HG02970 (cell line): Measurements from ENCODE around the gene SNRPA1.

ENCODE experiments used
- ATAC-seq: cut with Tn5 transposase; IDR thresholded peaks from one replicate; pipeline ENCODE4 v1.9.1; 2021; ENCODE audit warnings: mild to moderate bottlenecking, moderate library complexity, moderate number of reproducible peaks; ENCODE audit not compliant: unreplicated experiment, low FRiP score

The SNRPA1 gene

DNA sequence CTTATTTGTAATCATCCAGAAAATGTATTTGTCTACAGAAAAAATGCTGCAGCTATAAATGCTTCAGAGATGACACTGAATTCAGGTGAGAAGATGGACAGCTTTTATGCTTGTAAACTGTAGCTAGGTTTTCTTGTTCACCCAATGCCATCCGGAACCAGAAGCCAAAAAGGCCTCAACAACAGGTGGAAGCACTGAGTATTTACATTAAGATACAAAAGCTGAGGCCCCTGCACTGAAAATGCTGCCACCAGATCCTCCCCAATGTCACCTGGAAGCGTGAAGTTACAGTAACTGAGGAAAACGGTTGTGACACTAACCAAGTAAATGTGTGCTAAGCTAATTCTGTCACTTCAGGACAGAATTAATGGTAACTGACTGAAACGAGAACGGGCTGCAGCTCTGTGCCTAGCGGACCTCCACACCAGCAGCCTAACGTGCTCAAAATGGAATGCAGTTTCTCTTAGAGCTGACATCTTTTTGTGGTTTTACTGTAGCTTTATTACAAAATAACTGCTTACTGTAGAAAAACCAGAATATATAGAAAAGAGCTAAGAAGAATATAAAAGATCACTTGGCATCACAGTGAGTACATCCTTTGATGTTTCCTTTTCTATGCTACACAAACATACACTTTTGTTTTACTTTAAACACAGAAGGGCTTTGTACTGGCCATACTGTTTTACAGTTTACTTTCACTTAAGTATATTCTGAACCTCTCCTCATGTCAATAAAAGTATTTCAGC lies 50.8 kb downstream of the SNRPA1 start:
- ATAC-seq: no peak

- ATAC-seq: no peak
Observed at GRCh38 chr15:101243420-101243819, 51.6 kb downstream of the SNRPA1 start.

GRCh38 chr15:101242999-101243336 lies 52.1 kb downstream of the SNRPA1 start:
- no peak for ATAC-seq

DNA sequence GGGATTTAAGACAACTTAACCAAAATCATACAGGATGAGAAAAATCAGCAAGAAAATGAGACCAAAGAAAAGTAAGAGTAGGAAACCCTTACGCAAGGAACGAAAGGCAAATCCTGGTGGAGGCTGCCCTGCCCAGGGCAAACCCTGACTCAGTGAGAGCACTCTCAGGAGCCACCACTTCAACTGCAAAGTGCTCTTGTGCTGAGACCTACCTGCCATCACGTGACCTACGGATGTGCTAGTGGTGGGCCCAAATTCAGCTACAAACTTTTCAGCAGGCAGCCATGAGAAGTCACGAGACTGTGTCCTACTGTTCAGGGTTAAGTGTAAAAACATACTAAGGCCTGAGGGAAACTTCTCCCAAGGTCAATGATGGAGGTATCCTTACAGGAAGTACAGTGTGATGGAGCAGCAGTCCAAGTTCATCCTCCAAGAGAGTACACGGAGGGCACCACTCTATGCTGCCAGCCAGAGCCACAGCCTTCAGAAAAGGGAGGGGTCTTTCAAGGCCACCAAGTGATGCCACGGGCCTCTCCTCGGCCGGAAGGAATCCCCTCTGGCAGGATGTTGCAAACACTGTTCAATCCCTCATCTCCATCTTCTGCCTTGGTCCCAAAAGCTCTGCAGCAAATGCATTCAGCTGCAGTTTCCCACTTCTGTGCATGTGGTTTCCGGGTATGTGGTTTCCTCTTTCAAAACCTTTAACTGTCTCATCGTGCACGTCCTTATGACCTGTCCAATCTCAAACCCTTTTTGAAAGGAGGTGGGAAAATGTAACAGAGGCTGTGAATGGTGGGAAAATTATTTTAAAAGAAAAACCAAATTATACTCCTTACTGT lies 52.7 kb downstream of the SNRPA1 start:
- no peak for ATAC-seq

DNA sequence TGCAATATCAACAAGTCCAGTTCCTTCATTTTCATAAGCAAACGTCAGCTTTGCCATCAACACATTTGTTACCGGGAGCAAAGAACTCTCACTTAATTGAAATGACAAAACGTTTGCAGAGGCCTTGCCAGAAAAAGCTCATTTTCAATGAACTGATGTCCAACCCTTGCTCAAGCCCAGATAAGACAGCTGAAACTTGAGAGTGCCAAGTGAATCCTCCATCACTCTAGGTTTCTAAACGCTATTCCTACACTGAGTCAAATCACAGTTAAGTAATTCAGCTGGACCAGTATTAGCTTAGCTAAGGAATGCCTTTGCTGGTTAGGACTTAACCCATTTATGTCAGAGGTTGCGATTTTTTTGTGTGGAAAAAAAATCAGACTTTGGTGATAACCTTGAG lies 54.7 kb downstream of the SNRPA1 start:
- no peak for ATAC-seq

GRCh38 chr15:101239724-101240136 lies 55.3 kb downstream of the SNRPA1 start:
- no peak for ATAC-seq

GRCh38 chr15:101237251-101237650 lies 57.8 kb downstream of the SNRPA1 start:
- no peak for ATAC-seq

DNA sequence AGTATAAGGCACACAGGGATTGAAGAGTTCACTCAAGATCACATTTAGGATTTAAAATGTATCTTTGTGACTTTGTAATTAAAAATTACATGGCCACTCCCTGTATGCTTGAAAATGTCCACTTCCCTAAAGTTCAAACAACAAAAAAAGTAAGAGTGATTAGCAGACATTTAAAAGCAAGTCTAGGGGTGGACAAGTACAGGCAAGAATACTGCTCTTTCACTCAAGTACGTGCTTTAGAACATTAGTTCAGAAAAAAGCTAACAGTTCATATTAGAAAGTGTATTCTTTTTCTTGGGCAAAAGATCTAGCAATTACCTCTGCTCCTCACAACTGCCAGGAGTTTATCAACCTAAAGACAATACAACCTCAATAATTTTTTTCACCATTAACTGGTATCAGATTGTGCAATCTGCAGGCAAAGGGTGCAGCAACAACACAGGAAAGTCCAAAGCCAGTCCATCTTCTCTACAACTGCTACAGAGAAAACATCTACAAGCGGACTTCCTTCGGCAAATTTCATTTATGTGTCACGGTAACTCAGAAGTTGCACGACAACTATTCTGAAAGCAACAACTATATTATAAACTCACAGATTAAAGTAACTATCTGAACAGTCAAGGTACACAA lies 61.3 kb downstream of the SNRPA1 start:
- ATAC-seq: no peak

- ATAC-seq: no peak
Observed at GRCh38 chr15:101232677-101233076, 62.4 kb downstream of the SNRPA1 start.
